Fibroblast of lung (primary cell): ENCODE results near the gene RPL23. TPM values are rescaled to one million over a fixed set of nuclear protein-coding genes. Genes with fewer than 3 reads are reported as not detected.

Source experiments
- DNase-seq, 2 donors: peaks; one replicate each; pipeline versions ENCODE4 v3.0.0 to v3.0.0-alpha.2; 2010; ENCODE audit warnings: low read depth in 2 of 2
- H2AFZ ChIP-seq: 2 replicates; pipeline ENCODE4 v1.5.1; 2012; ENCODE audit warnings: low read length, control low read depth, inconsistent platforms
- H3K27ac ChIP-seq: 2 replicates; pipeline ENCODE4 v1.5.1; 2011; ENCODE audit warnings: low read length, control low read depth; ENCODE audit not compliant: insufficient read depth
- H3K27me3 ChIP-seq: 2 replicates; pipeline ENCODE4 v1.5.1; 2011; ENCODE audit warnings: mild to moderate bottlenecking, low read length; ENCODE audit not compliant: control insufficient read depth, insufficient read depth
- H3K36me3 ChIP-seq: 2 replicates; pipeline ENCODE4 v1.5.1; 2011; ENCODE audit warnings: low read length; ENCODE audit not compliant: control insufficient read depth, insufficient read depth
- H3K4me1 ChIP-seq: 2 replicates; pipeline ENCODE4 v1.5.1; 2011; ENCODE audit warnings: low read length; ENCODE audit not compliant: control insufficient read depth, insufficient read depth; ENCODE audit errors: extremely low read depth
- H3K4me2 ChIP-seq: 2 replicates; pipeline ENCODE4 v1.5.1; 2011; ENCODE audit warnings: low read length, control low read depth; ENCODE audit not compliant: insufficient read depth; ENCODE audit errors: extremely low read depth
- H3K4me3 ChIP-seq, 4 experiments: fragments of 200-600 bp in 1 of 4; sonication (generic) in 1 of 4; replicated peaks in 1 of 4; 2 replicates each; pipeline ENCODE4 v1.5.1; 2011 to 2016; ENCODE audit warnings: low read length in 4 of 4, low read depth in 3 of 4, mild to moderate bottlenecking in 3 of 4, control low read depth in 2 of 4, inconsistent platforms in 1 of 4, mixed read lengths in 1 of 4; ENCODE audit not compliant: insufficient read depth in 1 of 4; ENCODE audit errors: control extremely low read depth in 1 of 4
- H3K79me2 ChIP-seq: 2 replicates; pipeline ENCODE4 v1.5.1; 2012; ENCODE audit warnings: mild to moderate bottlenecking, low read length, inconsistent platforms; ENCODE audit not compliant: control insufficient read depth, insufficient read depth
- H3K9ac ChIP-seq: 2 replicates; pipeline ENCODE4 v1.5.1; 2011; ENCODE audit warnings: mild to moderate bottlenecking, low read length, control low read depth; ENCODE audit not compliant: insufficient read depth
- H3K9me3 ChIP-seq: 2 replicates; pipeline ENCODE4 v1.5.1; 2012; ENCODE audit warnings: low read depth, low read length; ENCODE audit not compliant: control insufficient read depth, insufficient read depth
- H4K20me1 ChIP-seq: 2 replicates; pipeline ENCODE4 v1.5.1; 2011; ENCODE audit warnings: low read length; ENCODE audit not compliant: control insufficient read depth, insufficient read depth; ENCODE audit errors: extremely low read depth
- EZH2 ChIP-seq: IDR thresholded peaks from 2 replicates; pipeline ENCODE4 v1.5.1; 2012; ENCODE audit warnings: low read length, control low read depth, mild to moderate bottlenecking; ENCODE audit errors: missing control alignments
- polyA plus RNA-seq, 2 donors: library from polyadenylated mRNA; depleted of rRNA in 1 of 2; stranded (reverse) in 1 of 2; unstranded in 1 of 2; fragments of >200 nt; gene quantifications; 2 replicates each; pipeline ENCODE4 v1.2.1, GENCODE V29; 2011 to 2012; ENCODE audit warnings: missing spikeins in 1 of 2
- total RNA-seq: library from RNA; depleted of rRNA; stranded (reverse); fragments of >200 nt; gene quantifications from 2 replicates; pipeline ENCODE4 v1.2.1, GENCODE V29; 2014
- TF ChIP-seq, protein P1 (sequence below), 2 donors: IDR thresholded peaks in 1 of 2; conservative IDR thresholded peaks in 1 of 2; 1 replicate in 1 of 2; 2 replicates in 1 of 2; pipeline ENCODE4 v1.5.1; 2011 to 2012; ENCODE audit warnings: low read length in 2 of 2, control low read depth in 1 of 2, inconsistent platforms in 1 of 2, low read depth in 1 of 2, mild to moderate bottlenecking in 1 of 2

The RPL23 gene
- total and polyA plus RNA-seq, 2 donors (not counting 1 experiment from before 2014, with no cell fraction given), result 1,552 to 2,693 TPM

DNA sequence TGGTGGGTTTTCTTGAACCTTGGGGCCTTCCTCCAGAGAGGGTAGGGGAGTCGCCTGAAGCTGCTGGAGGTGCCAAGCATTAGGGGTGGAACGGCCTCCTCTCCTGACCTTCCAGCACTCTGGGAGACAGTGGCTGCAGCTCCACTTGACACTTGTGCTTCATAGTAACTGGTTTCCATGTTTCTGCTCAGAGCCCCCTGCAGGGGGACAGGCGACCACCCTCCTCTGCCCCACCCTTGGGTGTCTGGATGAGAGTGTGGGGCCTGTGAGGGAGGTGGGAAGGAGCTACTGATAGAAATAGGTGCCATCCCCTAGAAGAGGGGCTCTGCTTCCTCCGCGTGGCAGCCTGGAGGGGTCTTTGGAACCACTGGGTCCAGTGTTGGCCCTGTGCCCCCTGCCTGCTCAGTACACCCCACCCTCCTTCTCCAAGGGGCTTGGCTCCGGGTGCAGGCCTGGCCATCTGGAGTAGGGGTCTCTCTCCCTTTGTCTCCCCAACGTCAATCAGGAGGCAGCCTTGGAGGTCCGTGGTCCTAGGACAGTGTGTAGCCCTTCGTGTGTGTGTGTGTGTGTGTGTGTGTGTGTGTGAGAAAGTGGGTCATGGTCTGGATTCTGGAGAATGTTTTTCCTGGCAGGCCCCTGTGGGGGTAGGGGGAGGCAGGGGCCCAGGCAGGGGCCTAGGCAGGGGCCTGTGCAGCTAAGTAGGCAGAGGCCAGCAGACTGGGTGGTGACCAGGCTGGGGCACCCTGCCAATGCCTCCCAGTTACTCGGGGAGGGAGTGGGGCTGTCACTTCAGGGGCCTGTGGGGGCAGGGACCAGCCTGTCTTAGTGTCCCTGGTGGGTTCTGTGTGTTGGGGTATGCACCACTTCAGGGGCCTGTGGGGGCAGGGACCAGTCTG is 21.2 kb upstream of the RPL23 start:
- H3K9ac ChIP-seq, result peak overlapping the region; percentile 2
- H2AFZ ChIP-seq, result no peak overlapping the region
- peaks cover 6% of the 10 kb centered on the region for H4K20me1 ChIP-seq
- H3K27me3 ChIP-seq, result no peaks in the 10 kb centered on the region
- peak overlapping the region; percentile 6 for H3K27ac ChIP-seq
- peak overlapping the region in 3 of 4 experiments; percentile 1 to 86 (median 14) for H3K4me3 ChIP-seq
- peak overlapping the region; percentile 49 for H3K4me2 ChIP-seq
- peaks cover 86% of the 10 kb centered on the region for H3K79me2 ChIP-seq
- no peak for TF ChIP-seq EZH2
- TF ChIP-seq, protein P1, sequence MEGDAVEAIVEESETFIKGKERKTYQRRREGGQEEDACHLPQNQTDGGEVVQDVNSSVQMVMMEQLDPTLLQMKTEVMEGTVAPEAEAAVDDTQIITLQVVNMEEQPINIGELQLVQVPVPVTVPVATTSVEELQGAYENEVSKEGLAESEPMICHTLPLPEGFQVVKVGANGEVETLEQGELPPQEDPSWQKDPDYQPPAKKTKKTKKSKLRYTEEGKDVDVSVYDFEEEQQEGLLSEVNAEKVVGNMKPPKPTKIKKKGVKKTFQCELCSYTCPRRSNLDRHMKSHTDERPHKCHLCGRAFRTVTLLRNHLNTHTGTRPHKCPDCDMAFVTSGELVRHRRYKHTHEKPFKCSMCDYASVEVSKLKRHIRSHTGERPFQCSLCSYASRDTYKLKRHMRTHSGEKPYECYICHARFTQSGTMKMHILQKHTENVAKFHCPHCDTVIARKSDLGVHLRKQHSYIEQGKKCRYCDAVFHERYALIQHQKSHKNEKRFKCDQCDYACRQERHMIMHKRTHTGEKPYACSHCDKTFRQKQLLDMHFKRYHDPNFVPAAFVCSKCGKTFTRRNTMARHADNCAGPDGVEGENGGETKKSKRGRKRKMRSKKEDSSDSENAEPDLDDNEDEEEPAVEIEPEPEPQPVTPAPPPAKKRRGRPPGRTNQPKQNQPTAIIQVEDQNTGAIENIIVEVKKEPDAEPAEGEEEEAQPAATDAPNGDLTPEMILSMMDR (conservative IDR thresholded peaks at IDR 0.05 in 1 of 2, IDR thresholded peaks at IDR 0.05 in 1 of 2; ENCODE audit: low read depth in 1 of 2, low read length in 2 of 2), result no peak
- peaks cover 48% of the 10 kb centered on the region for H3K4me1 ChIP-seq
- DNase-seq, result peak; percentile 23 to 37
- no peaks in the 10 kb centered on the region for H3K9me3 ChIP-seq
- peaks cover 15% of the 10 kb centered on the region for H3K36me3 ChIP-seq

DNA sequence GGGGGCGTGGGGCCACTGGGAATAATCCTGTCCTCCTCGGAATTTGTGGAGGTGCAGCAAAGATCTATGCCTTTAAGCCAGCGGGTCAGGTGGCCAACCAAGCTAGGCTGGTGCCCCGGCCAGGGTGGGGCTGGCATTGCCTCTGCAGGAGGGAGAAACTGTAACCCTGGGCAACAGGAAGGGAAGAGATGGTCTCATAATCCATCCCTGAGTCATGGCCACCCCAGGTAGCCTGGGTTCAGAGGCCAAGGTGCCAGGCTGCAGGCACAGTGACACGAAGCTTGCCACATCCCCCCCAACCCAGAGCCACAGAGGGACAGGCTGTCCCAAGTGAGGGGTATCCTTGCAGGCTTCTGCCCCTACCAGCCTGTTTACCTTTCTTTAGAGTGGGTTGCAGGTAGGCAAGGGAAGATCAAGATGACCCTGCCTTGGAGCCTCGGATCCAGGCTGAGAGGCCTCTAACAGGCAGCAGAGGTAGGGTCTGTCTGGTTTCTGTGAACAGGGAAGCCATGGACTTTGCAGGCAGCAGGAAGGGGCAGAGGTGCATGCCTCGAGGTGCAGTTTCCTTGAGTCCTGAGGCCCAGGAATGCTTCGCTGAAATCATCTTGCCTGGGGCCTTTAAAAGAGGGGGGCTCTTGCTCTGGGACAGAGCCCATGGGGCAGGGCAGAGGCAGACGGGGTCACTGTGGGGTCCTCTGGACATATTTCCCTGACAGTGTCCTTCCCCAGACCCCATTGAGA is 20.3 kb upstream of the RPL23 start:
- Histone ChIP-seq H3K27me3 (no peaks in the 10 kb centered on the region), H3K9me3 (no peaks in the 10 kb centered on the region), H3K36me3 (peaks cover 15% of the 10 kb centered on the region), H3K4me1 (peaks cover 42% of the 10 kb centered on the region), H4K20me1 (peaks cover 6% of the 10 kb centered on the region), H3K4me3 (peak overlapping the region in 3 of 4 experiments; percentile 8 to 86 (median 19)), H3K4me2 (peak overlapping the region; percentile 80), H3K9ac (no peak overlapping the region), H2AFZ (no peak overlapping the region), H3K27ac (peak overlapping the region; percentile 34), H3K79me2 (peaks cover 86% of the 10 kb centered on the region)
- TF ChIP-seq, protein P1 (conservative IDR thresholded peaks at IDR 0.05 in 1 of 2, IDR thresholded peaks at IDR 0.05 in 1 of 2; ENCODE audit: low read depth in 1 of 2, low read length in 2 of 2), result no peak
- TF ChIP-seq EZH2, result no peak
- DNase-seq, result no peak

DNA sequence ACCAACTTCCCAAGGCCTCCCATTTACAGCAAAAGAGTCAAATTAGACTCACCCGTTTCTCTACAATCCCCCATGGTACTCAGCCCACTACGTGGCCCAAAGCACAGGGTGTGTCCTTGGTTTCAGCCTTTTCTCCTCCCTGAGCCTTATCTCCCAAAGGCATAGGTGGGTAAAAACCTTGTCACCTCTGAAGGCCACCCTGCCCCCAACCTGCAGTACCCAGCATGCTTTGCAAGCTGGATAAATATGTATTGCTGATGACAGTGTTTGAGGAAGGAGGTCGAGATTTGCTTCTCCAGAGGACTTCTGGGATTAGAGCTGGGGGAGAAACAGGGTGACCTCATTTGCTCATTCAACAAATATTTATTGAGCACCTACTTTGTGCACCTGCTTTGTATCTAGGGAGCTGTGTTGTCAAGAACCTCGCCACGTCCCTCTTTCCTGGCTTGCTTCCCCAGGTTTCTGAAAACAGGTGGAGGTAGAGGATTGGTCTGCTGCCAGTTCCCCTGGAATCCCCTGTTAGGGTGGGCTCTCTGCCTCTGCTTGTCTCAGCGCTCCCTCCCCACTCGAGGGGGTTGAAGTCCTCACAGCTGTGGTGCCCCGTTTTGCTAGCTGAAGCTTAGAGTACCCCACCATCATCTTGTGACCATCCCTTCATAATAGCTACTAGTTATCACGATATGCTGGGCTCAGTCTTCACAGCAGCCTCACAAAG is 19.3 kb upstream of the RPL23 start:
- Histone ChIP-seq H3K27ac (peak overlapping the region; percentile 23), H4K20me1 (peaks cover 6% of the 10 kb centered on the region), H3K79me2 (peaks cover 76% of the 10 kb centered on the region), H3K9me3 (no peaks in the 10 kb centered on the region), H3K4me1 (peaks cover 34% of the 10 kb centered on the region), H3K4me2 (peak overlapping the region; percentile 99), H3K9ac (no peak overlapping the region), H3K36me3 (peaks cover 12% of the 10 kb centered on the region), H2AFZ (no peak overlapping the region), H3K27me3 (no peaks in the 10 kb centered on the region), H3K4me3 (peak overlapping the region in 3 of 4 experiments; percentile 79 to 94 (median 86))
- no peak for DNase-seq
- no peak for TF ChIP-seq EZH2
- TF ChIP-seq, protein P1 (conservative IDR thresholded peaks at IDR 0.05 in 1 of 2, IDR thresholded peaks at IDR 0.05 in 1 of 2; ENCODE audit: low read depth in 1 of 2, low read length in 2 of 2), result no peak
